Skeletal muscle satellite cell (primary cell): ENCODE data around the gene ABCB10.
"Not testable (repeated sequence)": the region's sequence is repeated elsewhere in the genome, so short reads cannot be mapped to it uniquely, and the experiment has no call there.

Experiments
- H3K27me3 ChIP-seq: 2 replicates; pipeline ENCODE4 v1.7.0; 2013; ENCODE audit warnings: low read length; ENCODE audit not compliant: control insufficient read depth, insufficient read depth
- H3K36me3 ChIP-seq: 2 replicates; pipeline ENCODE4 v1.7.0; 2013; ENCODE audit warnings: mild to moderate bottlenecking, control low read depth, low read length; ENCODE audit not compliant: insufficient read depth
- H3K4me1 ChIP-seq: 2 replicates; pipeline ENCODE4 v1.7.0; 2013; ENCODE audit warnings: low read length; ENCODE audit not compliant: control insufficient read depth, insufficient read depth
- H3K4me2 ChIP-seq: 2 replicates; pipeline ENCODE4 v1.7.0; 2013; ENCODE audit warnings: mild to moderate bottlenecking, low read length
- H3K4me3 ChIP-seq: 2 replicates; pipeline ENCODE4 v1.7.0; 2013; ENCODE audit warnings: low read length
- H3K9ac ChIP-seq: 2 replicates; pipeline ENCODE4 v1.7.0; 2013; ENCODE audit warnings: mild to moderate bottlenecking, low read depth, low read length, moderate library complexity
- H3K9me3 ChIP-seq: replicated peaks from 2 replicates; pipeline ENCODE4 v1.7.0; 2013; ENCODE audit warnings: mild to moderate bottlenecking, control low read depth, low read length

Gene ABCB10

GRCh38 chr1:229526695-229527094 is 31.8 kb downstream of the ABCB10 start:
- H3K36me3 ChIP-seq, result peaks cover 49% of the 10 kb centered on the region
- H3K27me3 ChIP-seq, result no peaks in the 10 kb centered on the region
- H3K4me3 ChIP-seq, result no peak overlapping the region
- H3K4me1 ChIP-seq, result no peaks in the 10 kb centered on the region
- no peak overlapping the region for H3K9ac ChIP-seq
- no peaks in the 10 kb centered on the region for H3K9me3 ChIP-seq
- H3K4me2 ChIP-seq, result no peak overlapping the region

- no peaks in the 10 kb centered on the region for H3K27me3 ChIP-seq
- H3K4me3 ChIP-seq, result no peak overlapping the region
- no peaks in the 10 kb centered on the region for H3K4me1 ChIP-seq
- H3K36me3 ChIP-seq, result peaks cover 30% of the 10 kb centered on the region
- H3K9ac ChIP-seq, result no peak overlapping the region
- no peak overlapping the region for H3K4me2 ChIP-seq
- no peaks in the 10 kb centered on the region for H3K9me3 ChIP-seq
Observed at GRCh38 chr1:229523052-229523451, 35.5 kb downstream of the ABCB10 start.

- Histone ChIP-seq H3K4me1 (no peaks in the 10 kb centered on the region), H3K36me3 (peaks cover 8% of the 10 kb centered on the region), H3K4me3 (no peak overlapping the region), H3K9ac (no peak overlapping the region), H3K9me3 (no peaks in the 10 kb centered on the region), H3K4me2 (no peak overlapping the region), H3K27me3 (no peaks in the 10 kb centered on the region)
Observed at GRCh38 chr1:229514578-229515275, 43.8 kb downstream of the ABCB10 start.

- not testable (repeated sequence) for H3K27me3 ChIP-seq, H3K4me2 ChIP-seq, H3K9ac ChIP-seq, H3K4me3 ChIP-seq, H3K36me3 ChIP-seq, H3K9me3 ChIP-seq
- H3K4me1 ChIP-seq, result peaks cover 18% of the 10 kb centered on the region
Observed at GRCh38 chr1:229511625-229512024, 46.9 kb downstream of the ABCB10 start.

GRCh38 chr1:229511201-229511600 is 47.3 kb downstream of the ABCB10 start:
- not testable (repeated sequence) for H3K4me3 ChIP-seq, H3K9ac ChIP-seq, H3K36me3 ChIP-seq, H3K9me3 ChIP-seq, H3K4me2 ChIP-seq, H3K27me3 ChIP-seq
- peaks cover 21% of the 10 kb centered on the region for H3K4me1 ChIP-seq

- Histone ChIP-seq H3K9me3 (no peaks in the 10 kb centered on the region), H3K4me3 (no peak overlapping the region), H3K27me3 (no peaks in the 10 kb centered on the region), H3K9ac (no peak overlapping the region), H3K36me3 (no peaks in the 10 kb centered on the region), H3K4me1 (peaks cover 21% of the 10 kb centered on the region), H3K4me2 (peak overlapping the region; percentile 86)
Observed at GRCh38 chr1:229509576-229509975, 48.9 kb downstream of the ABCB10 start.

GRCh38 chr1:229508823-229509337 is 49.6 kb downstream of the ABCB10 start:
- Histone ChIP-seq H3K4me3 (peak overlapping the region; percentile 86), H3K36me3 (no peaks in the 10 kb centered on the region), H3K9me3 (no peaks in the 10 kb centered on the region), H3K9ac (peak overlapping the region; percentile 89), H3K27me3 (no peaks in the 10 kb centered on the region), H3K4me2 (peak overlapping the region; percentile 86), H3K4me1 (peaks cover 21% of the 10 kb centered on the region)

GRCh38 chr1:229507951-229508822 is 50.3 kb downstream of the ABCB10 start, which contains the start of gene NUP133:
TSS of gene NUP133 (minus strand) at chr1:229508341. CDS start at chr1:229508249, 92 bp downstream.
- H3K27me3 ChIP-seq, result no peaks in the 10 kb centered on the region
- H3K9ac ChIP-seq, result peak within 1 kb of the TSS; percentile 89
- no peaks in the 10 kb centered on the region for H3K36me3 ChIP-seq
- no peaks in the 10 kb centered on the region for H3K9me3 ChIP-seq
- H3K4me1 ChIP-seq, result peaks cover 21% of the 10 kb centered on the region
- H3K4me2 ChIP-seq, result peak within 1 kb of the TSS; percentile 87
- H3K4me3 ChIP-seq, result peak within 1 kb of the TSS; percentile 86

- peak overlapping the region; percentile 86 for H3K4me3 ChIP-seq
- H3K36me3 ChIP-seq, result no peaks in the 10 kb centered on the region
- H3K9ac ChIP-seq, result peak overlapping the region; percentile 89
- peak overlapping the region; percentile 87 for H3K4me2 ChIP-seq
- no peaks in the 10 kb centered on the region for H3K27me3 ChIP-seq
- peaks cover 21% of the 10 kb centered on the region for H3K4me1 ChIP-seq
- H3K9me3 ChIP-seq, result no peaks in the 10 kb centered on the region
Observed at GRCh38 chr1:229507502-229507901, 51.0 kb downstream of the ABCB10 start.

GRCh38 chr1:229506633-229507032 is 51.9 kb downstream of the ABCB10 start:
- Histone ChIP-seq H3K4me3 (peak overlapping the region; percentile 86), H3K27me3 (no peaks in the 10 kb centered on the region), H3K9ac (peak overlapping the region; percentile 89), H3K4me1 (peaks cover 21% of the 10 kb centered on the region), H3K4me2 (peak overlapping the region; percentile 87), H3K36me3 (peaks cover 3% of the 10 kb centered on the region), H3K9me3 (no peaks in the 10 kb centered on the region)

GRCh38 chr1:229495782-229496181 is 62.7 kb downstream of the ABCB10 start:
- peaks cover 59% of the 10 kb centered on the region for H3K36me3 ChIP-seq
- H3K4me1 ChIP-seq, result no peaks in the 10 kb centered on the region

More at GRCh38 chr1:229495782-229496181, 62.7 kb downstream of the ABCB10 start:
- Histone ChIP-seq H3K9me3 (no peaks in the 10 kb centered on the region), H3K4me3 (no peak overlapping the region), H3K4me2 (no peak overlapping the region), H3K27me3 (no peaks in the 10 kb centered on the region), H3K9ac (no peak overlapping the region)
